HG03521 (cell line): ENCODE measurements around the gene SLC9A8.
"Not testable (repeated sequence)": the region's sequence is repeated elsewhere in the genome, so short reads cannot be mapped to it uniquely, and the experiment has no call there.

Source experiments
- ATAC-seq: cut with Tn5 transposase; IDR thresholded peaks from one replicate; pipeline ENCODE4 v1.9.1; 2021; ENCODE audit warnings: mild to moderate bottlenecking, moderate library complexity; ENCODE audit not compliant: unreplicated experiment

SLC9A8 gene

GRCh38 chr20:49812507-49813304 lies at the start of gene SLC9A8:
SLC9A8 (plus strand) TSS chr20:49812828; CDS start chr20:49812923, 95 bp downstream.
- peak; percentile 81 for ATAC-seq

DNA sequence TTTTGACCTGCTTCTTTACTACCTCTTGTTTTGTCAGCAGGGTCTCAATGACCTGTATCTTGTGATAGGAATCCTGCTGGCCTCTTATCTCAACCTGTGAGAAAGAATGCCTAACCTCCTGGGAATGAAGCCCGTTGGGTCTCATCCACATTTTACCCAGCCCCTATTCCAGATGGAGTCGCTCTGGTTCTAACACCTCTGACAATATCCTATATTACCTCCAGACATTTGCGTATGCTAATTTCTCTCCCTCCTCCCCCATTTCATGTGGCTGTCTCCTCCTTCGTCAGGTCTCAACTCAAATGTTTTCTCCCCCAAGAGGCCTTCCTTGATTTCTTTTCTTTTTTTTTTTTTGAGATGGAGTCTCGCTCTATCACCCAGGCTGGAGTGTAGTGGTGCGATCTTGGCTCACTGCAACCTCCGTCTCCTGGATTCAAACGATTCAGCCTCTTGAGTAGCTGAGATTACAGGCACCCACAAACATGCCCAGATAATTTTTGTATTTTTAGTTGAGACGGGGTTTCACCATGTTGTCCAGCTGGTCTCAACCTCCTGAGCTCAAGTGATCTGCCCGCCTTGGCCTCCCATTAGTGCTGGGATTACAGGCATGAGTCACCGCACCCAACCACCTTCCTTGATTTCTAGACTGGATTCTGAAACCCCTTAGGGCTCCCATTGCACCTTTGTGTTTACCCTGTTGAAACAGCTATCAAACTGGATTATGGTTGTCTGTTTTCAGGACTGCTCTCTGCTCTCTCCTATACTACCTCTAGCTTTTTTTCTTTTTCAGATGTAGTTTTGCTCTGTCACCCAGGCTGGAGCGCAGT lies 49.5 kb upstream of the SLC9A8 start:
- no peak for ATAC-seq

GRCh38 chr20:49765413-49765736 lies 47.3 kb upstream of the SLC9A8 start:
- no peak for ATAC-seq

DNA sequence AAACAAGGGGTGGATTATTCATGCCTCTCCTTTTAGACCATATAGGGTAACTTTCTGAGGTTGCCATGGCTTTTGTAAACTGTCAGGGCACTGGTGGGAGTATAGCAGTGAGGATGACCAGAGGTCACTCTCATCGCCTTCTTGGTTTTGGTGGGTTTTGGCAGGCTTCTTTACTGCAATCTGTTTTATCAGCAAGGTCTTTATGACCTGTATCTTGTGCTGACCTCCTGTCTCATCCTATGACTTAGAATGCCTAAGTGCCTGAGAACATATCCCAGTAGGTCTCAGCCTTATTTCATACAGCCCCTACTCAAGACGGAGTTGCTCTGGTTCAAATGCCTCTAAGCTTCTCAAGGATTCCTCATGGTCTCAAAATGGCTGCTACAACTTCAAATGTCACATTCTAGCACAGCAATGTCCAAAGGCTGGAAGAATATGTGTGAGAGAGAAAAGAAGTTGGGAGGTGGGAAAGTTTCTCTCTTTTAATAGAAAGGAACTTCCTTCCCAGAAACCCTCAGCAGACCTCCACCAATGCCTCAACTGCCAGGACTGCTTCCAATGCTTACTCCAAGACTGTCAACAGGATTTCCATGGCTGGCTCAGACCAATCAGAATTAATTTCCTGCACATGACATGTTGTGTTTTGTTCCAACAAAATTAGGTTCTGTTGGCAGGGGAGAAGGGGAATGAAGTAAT lies 46.6 kb upstream of the SLC9A8 start:
- ATAC-seq = no peak

- no peak for ATAC-seq
Measured at GRCh38 chr20:49766979-49767521, 45.6 kb upstream of the SLC9A8 start.

- no peak for ATAC-seq
Measured at GRCh38 chr20:49768204-49769047, 44.2 kb upstream of the SLC9A8 start.

DNA sequence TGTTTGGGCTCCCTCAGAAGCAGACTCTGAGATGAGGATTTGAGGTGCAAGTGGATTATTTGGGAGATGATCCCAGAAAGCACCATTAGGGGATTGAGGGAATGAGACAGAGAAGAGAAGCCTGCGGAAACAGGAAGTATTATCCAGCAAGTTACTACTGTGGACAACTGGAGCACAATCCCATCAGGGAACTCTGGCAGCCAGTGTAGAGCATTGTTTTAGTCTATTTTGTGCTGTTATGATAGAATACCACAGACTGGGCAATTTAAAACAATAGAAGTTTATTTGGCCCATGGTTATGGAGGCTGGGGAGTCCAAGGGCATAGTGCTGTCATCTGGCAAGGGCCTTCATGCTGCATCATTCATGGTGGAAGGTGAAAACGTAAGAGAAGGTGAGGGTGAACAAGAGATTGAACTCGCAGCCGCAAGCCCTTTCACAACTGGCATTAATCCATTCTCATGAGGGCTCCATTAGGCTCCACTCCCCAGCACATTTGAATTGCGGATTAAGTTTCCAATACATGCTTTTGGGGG lies 43.5 kb upstream of the SLC9A8 start:
- no peak for ATAC-seq

DNA sequence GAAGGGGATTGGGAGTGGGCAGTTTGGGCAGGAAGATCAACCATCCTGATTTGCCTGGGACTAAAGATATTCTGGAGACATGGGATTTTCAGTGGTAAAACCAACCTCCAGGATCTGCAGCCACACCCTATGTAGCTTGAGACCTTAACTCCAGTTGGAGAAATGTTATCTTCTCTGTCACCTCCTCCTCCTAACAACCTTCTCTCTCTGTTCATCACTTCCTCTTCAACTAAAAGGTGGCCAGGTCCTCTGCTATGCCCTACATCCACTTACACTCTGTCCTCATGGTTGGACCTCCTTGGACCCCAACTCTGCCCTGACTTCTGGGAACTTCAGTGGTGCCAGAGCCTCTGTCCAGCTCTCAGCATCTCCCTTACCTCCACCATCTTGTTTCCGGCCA lies 42.0 kb upstream of the SLC9A8 start:
- ATAC-seq = no peak

- not testable (repeated sequence) for ATAC-seq
Measured at GRCh38 chr20:49774213-49774612, 38.4 kb upstream of the SLC9A8 start.

- ATAC-seq = no peak
Measured at GRCh38 chr20:49775229-49775693, 37.4 kb upstream of the SLC9A8 start.

- no peak for ATAC-seq
Measured at GRCh38 chr20:49779972-49780371, 32.7 kb upstream of the SLC9A8 start.

- no peak for ATAC-seq
Measured at GRCh38 chr20:49781676-49782075, 31.0 kb upstream of the SLC9A8 start.

GRCh38 chr20:49782439-49782838 lies 30.2 kb upstream of the SLC9A8 start:
- ATAC-seq = not testable (repeated sequence)

GRCh38 chr20:49783021-49783995 lies 29.3 kb upstream of the SLC9A8 start:
- ATAC-seq = not testable (repeated sequence)

- ATAC-seq = no peak
Measured at GRCh38 chr20:49784291-49784690, 28.3 kb upstream of the SLC9A8 start.

- ATAC-seq = no peak
Measured at GRCh38 chr20:49785149-49785851, 27.3 kb upstream of the SLC9A8 start.

- ATAC-seq = peak; percentile 81
Measured at GRCh38 chr20:49785852-49786175, 26.8 kb upstream of the SLC9A8 start.

- ATAC-seq = peak; percentile 25
Measured at GRCh38 chr20:49786196-49786595, 26.4 kb upstream of the SLC9A8 start.
